Hematopoietic multipotent progenitor cell treated with erythropoietin and hydrocortisone succinate and interleukin-3 and kit ligand, for 17 days (in vitro differentiated cells): Measurements from ENCODE around the gene TGFA.

Experiments
- DNase-seq: peaks from one replicate; pipeline ENCODE4 v3.0.0-alpha.2; 2015; ENCODE audit warnings: low spot score

TGFA gene

GRCh38 chr2:70552501-70553333, 909 bp downstream of the TGFA start:
- no peak for DNase-seq

- DNase-seq: no peak
These were observed 2.5 kb downstream of the TGFA start for GRCh38 chr2:70551167-70551566.

GRCh38 chr2:70549962-70550361, 3.7 kb downstream of the TGFA start:
- DNase-seq: no peak

GRCh38 chr2:70549064-70549710, 4.4 kb downstream of the TGFA start:
- DNase-seq: no peak

- no peak for DNase-seq
These were observed 5.4 kb downstream of the TGFA start for GRCh38 chr2:70548233-70548632.

- no peak for DNase-seq
These were observed 6.7 kb downstream of the TGFA start for GRCh38 chr2:70546885-70547284.

GRCh38 chr2:70546376-70546775, 7.2 kb downstream of the TGFA start:
- no peak for DNase-seq

GRCh38 chr2:70541481-70542020, 12.1 kb downstream of the TGFA start:
- DNase-seq: no peak

GRCh38 chr2:70537840-70538239, 15.8 kb downstream of the TGFA start:
- no peak for DNase-seq

GRCh38 chr2:70536517-70537055, 17.0 kb downstream of the TGFA start:
- no peak for DNase-seq

- no peak for DNase-seq
These were observed 18.1 kb downstream of the TGFA start for GRCh38 chr2:70535573-70535972.

GRCh38 chr2:70534183-70534836, 19.3 kb downstream of the TGFA start:
- no peak for DNase-seq

GRCh38 chr2:70532244-70532935, 21.2 kb downstream of the TGFA start:
- DNase-seq: no peak

- no peak for DNase-seq
These were observed 22.1 kb downstream of the TGFA start for GRCh38 chr2:70531419-70532086.

- no peak for DNase-seq
These were observed 24.0 kb downstream of the TGFA start for GRCh38 chr2:70529610-70530009.

GRCh38 chr2:70528929-70529328, 24.7 kb downstream of the TGFA start:
- no peak for DNase-seq

GRCh38 chr2:70528276-70528675, 25.4 kb downstream of the TGFA start:
- DNase-seq: no peak

GRCh38 chr2:70527447-70528080, 26.1 kb downstream of the TGFA start:
- DNase-seq: no peak

GRCh38 chr2:70526126-70526525, 27.5 kb downstream of the TGFA start:
- DNase-seq: no peak

GRCh38 chr2:70525032-70525431, 28.6 kb downstream of the TGFA start:
- no peak for DNase-seq
